ENCODE data around the gene SLC12A8. TPM values are rescaled to one million over a fixed set of nuclear protein-coding genes. Genes with fewer than 3 reads are reported as not detected.

The SLC12A8 gene
- total and polyA plus RNA-seq, 10 of the 15 experiments (the other 5 are each of a cell fraction or from before 2014, with no cell fraction given), result 2.5 to 71.6 (median 50.1) TPM

DNA sequence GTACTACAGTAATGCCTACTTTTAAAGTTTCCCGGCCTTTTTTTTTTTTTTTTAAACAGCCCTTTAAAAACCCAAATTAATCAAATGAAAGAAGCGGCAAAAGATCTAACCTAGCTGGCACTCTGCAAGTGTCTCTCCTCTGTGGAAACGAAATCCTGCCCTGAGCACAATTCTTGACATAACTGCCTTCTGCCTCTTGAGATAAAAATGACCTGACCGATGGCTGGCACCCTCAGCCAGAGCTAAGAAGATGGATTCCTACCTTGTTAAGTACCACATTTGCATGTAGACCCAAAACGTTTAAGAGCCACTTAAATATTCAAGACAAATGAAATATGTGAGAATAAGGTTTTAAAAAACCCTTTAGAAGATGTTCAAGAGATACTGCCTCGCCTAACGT is 16.6 kb upstream of the SLC12A8 start:
- no peak overlapping the region for H3K4me3 ChIP-seq
- POLR2A ChIA-PET, result no interaction called here
- no peak overlapping the region for H3K9ac ChIP-seq (ENCODE audit: control insufficient read depth, insufficient read depth, low read length)
- BruUV-seq (replicated peaks), result no TSS peak
- H3K36me3 ChIP-seq (ENCODE audit: control insufficient read depth in 2 of 2, insufficient read depth in 2 of 2, low read length in 1 of 2), result peaks cover 2 to 8% of the 10 kb centered on the region in 2 experiments; a peak in 3 of 4 replicates
- WGBS (ENCODE audit: insufficient coverage, insufficient replicate concordance, low lambda C conversion rate, missing lambda C conversion rate), result 84% methylated on average over 7 of the region's 7 CpGs
- no peak overlapping the region for H3K27ac ChIP-seq (ENCODE audit: control insufficient read depth, insufficient read depth)
- in situ Hi-C loops (cut with MboI), result no loop called here
- ATAC-seq (no peak), DNase-seq (ENCODE audit: low read depth, low spot score) (no peak), FAIRE-seq (no peak)
- H3K27me3 ChIP-seq (replicated peaks in 1 of 2; ENCODE audit: control insufficient read depth in 2 of 2, insufficient read depth in 2 of 2, low read length in 1 of 2), result no peaks in the 10 kb centered on the region
- SMC1A ChIA-PET (ENCODE audit: uncharacterized antibody, unreplicated experiment), result no interaction called here
- H3K79me2 ChIP-seq (ENCODE audit: control insufficient read depth, insufficient read depth, low read length), result no peaks in the 10 kb centered on the region
- intact Hi-C loops (cut with micrococcal nuclease; ENCODE audit: unreplicated experiment), result no loop called here
- no peak overlapping the region for H3K4me2 ChIP-seq (ENCODE audit: control insufficient read depth, insufficient read depth)
- H2AFZ ChIP-seq (ENCODE audit: control insufficient read depth, low read depth, low read length), result no peak overlapping the region
- CTCF ChIA-PET, result no interaction called here
- RAD21 ChIA-PET (ENCODE audit: unreplicated experiment), result no interaction called here
- H4K20me1 ChIP-seq (ENCODE audit: control insufficient read depth, insufficient read depth), result no peaks in the 10 kb centered on the region
- peaks cover 5% of the 10 kb centered on the region; the same call in 1 of the 2 replicates for H3K4me1 ChIP-seq (ENCODE audit: control insufficient read depth, insufficient read depth, low read length)
- H3K9me3 ChIP-seq (replicated peaks; ENCODE audit: control insufficient read depth, insufficient read depth, low read length), result no peaks in the 10 kb centered on the region; the same call in 2 of the 3 replicates
- TF ChIP-seq ESRRA (IDR thresholded peaks at IDR 0.05; ENCODE audit: low read length) (no peak), BHLHE40 (IDR thresholded peaks at IDR 0.05; ENCODE audit: borderline replicate concordance in 1 of 2, low read depth in 2 of 2, low read length in 1 of 2) (no peak), CBX5 (IDR thresholded peaks at IDR 0.05; ENCODE audit: low read depth) (no peak), NR2C2 (IDR thresholded peaks at IDR 0.05; ENCODE audit: borderline replicate concordance, control insufficient read depth, insufficient read length, low read depth) (no peak), FOS (IDR thresholded peaks at IDR 0.05; ENCODE audit: borderline replicate concordance, extremely low read depth, insufficient read length) (no peak), ZNF622 (IDR thresholded peaks at IDR 0.05) (no peak), PAX8 (IDR thresholded peaks at IDR 0.05) (no peak), SP1 (IDR thresholded peaks at IDR 0.05; ENCODE audit: low read depth, low read length) (no peak), BCL11A (IDR thresholded peaks at IDR 0.05; ENCODE audit: low read depth, low read length) (no peak), KDM1A (IDR thresholded peaks at IDR 0.05; ENCODE audit: borderline replicate concordance) (no peak)
- TF ChIP-seq, protein P1, sequence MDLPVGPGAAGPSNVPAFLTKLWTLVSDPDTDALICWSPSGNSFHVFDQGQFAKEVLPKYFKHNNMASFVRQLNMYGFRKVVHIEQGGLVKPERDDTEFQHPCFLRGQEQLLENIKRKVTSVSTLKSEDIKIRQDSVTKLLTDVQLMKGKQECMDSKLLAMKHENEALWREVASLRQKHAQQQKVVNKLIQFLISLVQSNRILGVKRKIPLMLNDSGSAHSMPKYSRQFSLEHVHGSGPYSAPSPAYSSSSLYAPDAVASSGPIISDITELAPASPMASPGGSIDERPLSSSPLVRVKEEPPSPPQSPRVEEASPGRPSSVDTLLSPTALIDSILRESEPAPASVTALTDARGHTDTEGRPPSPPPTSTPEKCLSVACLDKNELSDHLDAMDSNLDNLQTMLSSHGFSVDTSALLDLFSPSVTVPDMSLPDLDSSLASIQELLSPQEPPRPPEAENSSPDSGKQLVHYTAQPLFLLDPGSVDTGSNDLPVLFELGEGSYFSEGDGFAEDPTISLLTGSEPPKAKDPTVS (IDR thresholded peaks at IDR 0.05; ENCODE audit: low read depth, low read length), result no peak
- TF ChIP-seq, protein P2, sequence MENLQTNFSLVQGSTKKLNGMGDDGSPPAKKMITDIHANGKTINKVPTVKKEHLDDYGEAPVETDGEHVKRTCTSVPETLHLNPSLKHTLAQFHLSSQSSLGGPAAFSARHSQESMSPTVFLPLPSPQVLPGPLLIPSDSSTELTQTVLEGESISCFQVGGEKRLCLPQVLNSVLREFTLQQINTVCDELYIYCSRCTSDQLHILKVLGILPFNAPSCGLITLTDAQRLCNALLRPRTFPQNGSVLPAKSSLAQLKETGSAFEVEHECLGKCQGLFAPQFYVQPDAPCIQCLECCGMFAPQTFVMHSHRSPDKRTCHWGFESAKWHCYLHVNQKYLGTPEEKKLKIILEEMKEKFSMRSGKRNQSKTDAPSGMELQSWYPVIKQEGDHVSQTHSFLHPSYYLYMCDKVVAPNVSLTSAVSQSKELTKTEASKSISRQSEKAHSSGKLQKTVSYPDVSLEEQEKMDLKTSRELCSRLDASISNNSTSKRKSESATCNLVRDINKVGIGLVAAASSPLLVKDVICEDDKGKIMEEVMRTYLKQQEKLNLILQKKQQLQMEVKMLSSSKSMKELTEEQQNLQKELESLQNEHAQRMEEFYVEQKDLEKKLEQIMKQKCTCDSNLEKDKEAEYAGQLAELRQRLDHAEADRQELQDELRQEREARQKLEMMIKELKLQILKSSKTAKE (IDR thresholded peaks at IDR 0.05; ENCODE audit: low read depth, poor library complexity, severe bottlenecking), result no peak
- TF ChIP-seq, protein P3, sequence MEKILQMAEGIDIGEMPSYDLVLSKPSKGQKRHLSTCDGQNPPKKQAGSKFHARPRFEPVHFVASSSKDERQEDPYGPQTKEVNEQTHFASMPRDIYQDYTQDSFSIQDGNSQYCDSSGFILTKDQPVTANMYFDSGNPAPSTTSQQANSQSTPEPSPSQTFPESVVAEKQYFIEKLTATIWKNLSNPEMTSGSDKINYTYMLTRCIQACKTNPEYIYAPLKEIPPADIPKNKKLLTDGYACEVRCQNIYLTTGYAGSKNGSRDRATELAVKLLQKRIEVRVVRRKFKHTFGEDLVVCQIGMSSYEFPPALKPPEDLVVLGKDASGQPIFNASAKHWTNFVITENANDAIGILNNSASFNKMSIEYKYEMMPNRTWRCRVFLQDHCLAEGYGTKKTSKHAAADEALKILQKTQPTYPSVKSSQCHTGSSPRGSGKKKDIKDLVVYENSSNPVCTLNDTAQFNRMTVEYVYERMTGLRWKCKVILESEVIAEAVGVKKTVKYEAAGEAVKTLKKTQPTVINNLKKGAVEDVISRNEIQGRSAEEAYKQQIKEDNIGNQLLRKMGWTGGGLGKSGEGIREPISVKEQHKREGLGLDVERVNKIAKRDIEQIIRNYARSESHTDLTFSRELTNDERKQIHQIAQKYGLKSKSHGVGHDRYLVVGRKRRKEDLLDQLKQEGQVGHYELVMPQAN (conservative IDR thresholded peaks at IDR 0.05), result no peak
- TF ChIP-seq, protein P4, sequence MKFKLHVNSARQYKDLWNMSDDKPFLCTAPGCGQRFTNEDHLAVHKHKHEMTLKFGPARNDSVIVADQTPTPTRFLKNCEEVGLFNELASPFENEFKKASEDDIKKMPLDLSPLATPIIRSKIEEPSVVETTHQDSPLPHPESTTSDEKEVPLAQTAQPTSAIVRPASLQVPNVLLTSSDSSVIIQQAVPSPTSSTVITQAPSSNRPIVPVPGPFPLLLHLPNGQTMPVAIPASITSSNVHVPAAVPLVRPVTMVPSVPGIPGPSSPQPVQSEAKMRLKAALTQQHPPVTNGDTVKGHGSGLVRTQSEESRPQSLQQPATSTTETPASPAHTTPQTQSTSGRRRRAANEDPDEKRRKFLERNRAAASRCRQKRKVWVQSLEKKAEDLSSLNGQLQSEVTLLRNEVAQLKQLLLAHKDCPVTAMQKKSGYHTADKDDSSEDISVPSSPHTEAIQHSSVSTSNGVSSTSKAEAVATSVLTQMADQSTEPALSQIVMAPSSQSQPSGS (IDR thresholded peaks at IDR 0.05; ENCODE audit: low read length), result no peak
